ENCODE measurements around the gene LIMS2. TPM values are rescaled to one million over a fixed set of nuclear protein-coding genes. Genes with fewer than 3 reads are reported as not detected.
A peak's percentile ranks its signal among the peaks of the same experiment; 100 is the strongest.

Gene LIMS2
- 10 to 100 TPM in 1 of 2 donors, 1 to 10 TPM in 1; 9.6 to 21.4 TPM for total RNA-seq

DNA sequence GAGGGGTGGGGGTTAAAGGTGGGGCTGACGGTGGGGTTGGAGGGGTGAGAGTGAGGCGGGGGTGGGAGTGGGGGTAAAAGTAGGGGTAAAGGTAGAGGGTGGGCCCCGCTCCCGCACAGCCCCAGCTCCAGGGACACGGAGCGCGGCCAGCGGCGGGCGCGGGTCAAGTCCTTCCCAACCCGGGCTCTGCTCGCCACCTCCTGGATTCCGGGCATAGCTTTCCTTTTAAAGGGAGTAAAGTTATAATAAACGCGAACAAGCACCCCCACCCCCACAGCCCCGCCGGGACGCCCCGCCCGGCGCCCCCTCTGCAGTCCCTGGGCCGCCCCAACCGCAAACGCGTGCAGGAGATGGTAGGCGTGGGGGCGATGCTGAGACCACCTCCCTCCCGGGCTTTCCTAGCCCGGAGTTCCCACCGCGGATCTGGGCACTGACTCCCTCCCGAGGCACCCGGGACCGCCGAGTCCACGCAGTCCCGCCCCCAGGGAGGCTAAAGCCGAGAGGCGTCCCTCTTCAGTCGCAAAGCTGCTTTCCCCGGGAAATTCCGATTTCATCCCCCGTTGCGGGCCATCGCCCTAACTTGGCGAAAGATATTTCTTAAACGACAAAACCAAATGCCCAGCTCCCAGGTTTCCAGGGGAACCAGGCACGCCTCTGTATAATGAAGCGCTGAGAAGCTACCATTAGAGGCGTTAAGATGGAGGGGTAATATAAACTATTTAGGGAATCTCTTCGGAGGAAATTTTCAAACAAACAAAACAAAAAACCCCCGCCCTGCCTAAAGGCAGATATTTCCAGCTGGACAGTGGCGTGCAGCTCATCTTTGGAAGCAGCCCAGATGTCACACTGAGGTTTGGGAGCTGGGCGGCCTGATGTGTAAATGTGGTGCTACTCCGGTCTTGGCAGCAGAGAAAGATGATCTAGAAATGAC lies at the start of gene LIMS2:
LIMS2 (minus strand) TSS at position 200 of the 931 bp plus-strand sequence. CDS start 506 bp downstream, outside the sequence.
- no peaks in the 10 kb centered on the region for H3K36me3 ChIP-seq (replicated peaks in 1 of 2; ENCODE audit: insufficient read depth in 1 of 2, low read depth in 2 of 2)
- DNase-seq (peak in 2 of 4 donors; percentile 28 to 41), ATAC-seq (peak; percentile 45)
- peaks cover 0 to 6% of the 10 kb centered on the region in 2 donors for H3K27me3 ChIP-seq
- H3K4me1 ChIP-seq, result peaks cover 13% of the 10 kb centered on the region
- peak within 1 kb of the TSS in 2 of 4 donors; percentile 24 to 28 for H3K27ac ChIP-seq
- TF ChIP-seq, protein P1, sequence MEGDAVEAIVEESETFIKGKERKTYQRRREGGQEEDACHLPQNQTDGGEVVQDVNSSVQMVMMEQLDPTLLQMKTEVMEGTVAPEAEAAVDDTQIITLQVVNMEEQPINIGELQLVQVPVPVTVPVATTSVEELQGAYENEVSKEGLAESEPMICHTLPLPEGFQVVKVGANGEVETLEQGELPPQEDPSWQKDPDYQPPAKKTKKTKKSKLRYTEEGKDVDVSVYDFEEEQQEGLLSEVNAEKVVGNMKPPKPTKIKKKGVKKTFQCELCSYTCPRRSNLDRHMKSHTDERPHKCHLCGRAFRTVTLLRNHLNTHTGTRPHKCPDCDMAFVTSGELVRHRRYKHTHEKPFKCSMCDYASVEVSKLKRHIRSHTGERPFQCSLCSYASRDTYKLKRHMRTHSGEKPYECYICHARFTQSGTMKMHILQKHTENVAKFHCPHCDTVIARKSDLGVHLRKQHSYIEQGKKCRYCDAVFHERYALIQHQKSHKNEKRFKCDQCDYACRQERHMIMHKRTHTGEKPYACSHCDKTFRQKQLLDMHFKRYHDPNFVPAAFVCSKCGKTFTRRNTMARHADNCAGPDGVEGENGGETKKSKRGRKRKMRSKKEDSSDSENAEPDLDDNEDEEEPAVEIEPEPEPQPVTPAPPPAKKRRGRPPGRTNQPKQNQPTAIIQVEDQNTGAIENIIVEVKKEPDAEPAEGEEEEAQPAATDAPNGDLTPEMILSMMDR (IDR thresholded peaks at IDR 0.05), result peak in 1 of 7 experiments; percentile 8
- no peak for TF ChIP-seq POLR2A (IDR thresholded peaks at IDR 0.05)
- no peaks in the 10 kb centered on the region for H3K9me3 ChIP-seq
- intact Hi-C loops (cut with DNase I), result no loop called here
- H3K4me3 ChIP-seq, result peak within 1 kb of the TSS in 1 of 2 donors; percentile 32
- 2 to 4% methylated on average over 30 to 56 of the region's 56 CpGs for WGBS, 2 donors

DNA sequence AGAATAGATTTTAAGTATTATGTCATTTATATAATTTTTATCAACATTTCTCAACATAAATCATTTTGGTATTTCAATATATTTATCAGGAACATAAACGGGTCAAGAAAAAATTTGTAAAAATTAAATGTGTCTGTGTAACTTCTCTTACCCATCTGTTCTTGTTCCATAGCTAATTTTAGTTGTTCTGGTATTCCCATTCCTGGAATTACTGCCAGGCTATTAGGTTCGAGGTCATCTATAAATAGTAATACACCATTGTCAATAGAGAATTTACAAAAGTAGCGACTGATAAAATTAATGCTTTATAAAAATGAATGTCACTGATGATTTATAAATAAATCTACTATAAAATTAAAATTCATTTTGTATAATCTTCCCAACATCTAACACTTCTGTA lies 47.5 kb upstream of the LIMS2 start:
- Histone ChIP-seq H3K4me3 (no peak overlapping the region), H3K27ac (no peak overlapping the region), H3K4me1 (no peaks in the 10 kb centered on the region), H3K36me3 (replicated peaks in 1 of 2; ENCODE audit: insufficient read depth in 1 of 2, low read depth in 2 of 2) (peaks cover 0 to 16% of the 10 kb centered on the region in 2 donors), H3K9me3 (no peaks in the 10 kb centered on the region), H3K27me3 (no peaks in the 10 kb centered on the region)
- intact Hi-C loops (cut with DNase I), result no loop called here
- ATAC-seq (no peak), DNase-seq (no peak)
- WGBS, 2 donors, result 37 to 40% methylated on average over 3 of the region's 3 CpGs
- TF ChIP-seq POLR2A (IDR thresholded peaks at IDR 0.05), result no peak
- TF ChIP-seq, protein P1 (IDR thresholded peaks at IDR 0.05), result no peak

DNA sequence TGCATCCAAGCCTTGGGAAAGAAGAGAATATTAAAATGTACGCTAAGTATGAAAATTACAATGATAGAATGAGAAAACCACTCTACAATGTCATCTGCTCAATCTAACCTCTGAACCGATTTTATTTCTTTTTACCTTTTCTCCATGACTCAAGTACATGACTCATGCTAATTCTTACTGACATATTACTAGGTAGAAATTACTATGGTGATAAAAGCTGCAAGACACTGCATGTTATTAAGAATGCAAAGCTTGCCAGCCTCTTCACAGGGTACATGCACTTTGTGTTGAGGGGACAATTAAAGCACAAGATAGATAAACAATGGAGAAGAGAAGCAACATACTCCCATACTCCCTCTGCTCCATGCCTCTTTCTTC lies 46.6 kb upstream of the LIMS2 start:
- Histone ChIP-seq H3K27me3 (no peaks in the 10 kb centered on the region), H3K9me3 (no peaks in the 10 kb centered on the region), H3K27ac (no peak overlapping the region), H3K4me1 (no peaks in the 10 kb centered on the region), H3K36me3 (replicated peaks in 1 of 2; ENCODE audit: insufficient read depth in 1 of 2, low read depth in 2 of 2) (peaks cover 0 to 16% of the 10 kb centered on the region in 2 donors), H3K4me3 (no peak overlapping the region)
- 87 to 93% methylated on average over 2 of the region's 2 CpGs for WGBS, 2 donors
- intact Hi-C loops (cut with DNase I), result no loop called here
- no peak for ATAC-seq
- TF ChIP-seq POLR2A (IDR thresholded peaks at IDR 0.05), result no peak
- TF ChIP-seq, protein P1 (IDR thresholded peaks at IDR 0.05), result no peak
- DNase-seq, result no peak

DNA sequence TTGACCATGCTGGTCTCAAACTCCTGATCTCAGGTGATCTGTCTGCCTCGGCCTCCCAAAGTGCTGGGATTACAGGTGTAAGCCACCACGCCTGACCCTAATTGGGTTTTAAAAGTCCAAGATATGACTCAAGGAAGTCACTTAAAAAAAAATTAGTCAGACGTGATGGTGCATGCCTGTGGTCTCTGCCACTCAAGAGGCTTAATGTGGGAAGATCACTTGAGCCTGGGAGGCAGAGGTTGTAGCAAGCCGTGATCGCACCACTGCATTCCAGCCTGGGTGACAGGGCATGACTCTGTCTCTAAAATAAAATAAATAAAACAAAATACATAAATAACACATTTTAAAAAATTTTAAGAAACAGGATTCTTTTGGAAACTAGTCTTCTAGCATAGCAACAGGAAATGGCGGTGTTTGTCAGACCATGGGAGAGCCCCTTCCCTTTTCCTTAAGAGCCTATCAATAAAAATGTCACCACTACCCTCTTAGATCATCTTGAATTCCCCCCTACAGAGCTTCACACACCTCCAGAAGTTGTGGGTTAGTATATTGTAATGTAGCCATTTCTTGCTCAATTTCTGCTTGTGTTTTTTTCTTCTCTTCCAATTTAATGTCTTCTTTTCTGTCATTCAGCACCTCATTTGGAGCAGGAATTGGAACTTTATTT lies 46.1 kb upstream of the LIMS2 start:
- ATAC-seq, result no peak
- Histone ChIP-seq H3K4me3 (no peak overlapping the region), H3K27ac (no peak overlapping the region), H3K9me3 (no peaks in the 10 kb centered on the region), H3K27me3 (no peaks in the 10 kb centered on the region), H3K4me1 (no peaks in the 10 kb centered on the region), H3K36me3 (replicated peaks in 1 of 2; ENCODE audit: insufficient read depth in 1 of 2, low read depth in 2 of 2) (peaks cover 0 to 16% of the 10 kb centered on the region in 2 donors)
- WGBS, 2 donors, result 91 to 93% methylated on average over 6 of the region's 6 CpGs
- no peak for DNase-seq
- TF ChIP-seq, protein P1 (IDR thresholded peaks at IDR 0.05), result no peak
- TF ChIP-seq POLR2A (IDR thresholded peaks at IDR 0.05), result no peak
- intact Hi-C loops (cut with DNase I), result no loop called here

All from body of pancreas (tissue), 4 donors.